ENCODE measurements around the gene OPCML. TPM values are rescaled to one million over a fixed set of nuclear protein-coding genes. Genes with fewer than 3 reads are reported as not detected.

The OPCML gene
- total RNA-seq, 2 donors from 2014 or later = not detected

DNA sequence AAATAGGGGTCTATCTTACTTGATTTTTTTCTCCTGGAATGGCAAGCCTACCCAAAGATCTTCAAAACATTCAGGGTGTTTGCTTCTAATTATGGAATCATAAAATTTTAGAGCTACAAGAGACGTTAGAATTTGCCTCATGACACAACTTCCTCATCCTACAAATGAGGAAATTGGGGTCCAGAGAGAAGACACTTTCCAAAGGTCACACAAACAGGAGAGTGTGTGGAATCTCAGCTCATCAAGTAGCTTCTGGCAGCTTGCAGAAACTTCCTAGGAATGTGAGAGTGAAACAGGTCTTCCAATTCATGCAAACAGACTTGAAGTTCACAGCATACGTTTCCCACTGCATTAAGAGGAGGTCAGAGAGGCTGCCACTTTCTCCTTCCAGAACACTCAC lies 976.0 kb downstream of the OPCML start:
- Mint-ChIP-seq H3K27me3 (no peaks in the 10 kb centered on the region), H3K4me1 (peaks cover 5% of the 10 kb centered on the region), H3K36me3 (ENCODE audit: low read depth) (no peaks in the 10 kb centered on the region), H3K27ac (no peak overlapping the region), H3K4me3 (no peak overlapping the region)
- ATAC-seq = no peak
- DNase-seq = no peak
- H3K9me3 ChIP-seq (ENCODE audit: control insufficient read depth, low read length, poor library complexity, severe bottlenecking) = no peaks in the 10 kb centered on the region

DNA sequence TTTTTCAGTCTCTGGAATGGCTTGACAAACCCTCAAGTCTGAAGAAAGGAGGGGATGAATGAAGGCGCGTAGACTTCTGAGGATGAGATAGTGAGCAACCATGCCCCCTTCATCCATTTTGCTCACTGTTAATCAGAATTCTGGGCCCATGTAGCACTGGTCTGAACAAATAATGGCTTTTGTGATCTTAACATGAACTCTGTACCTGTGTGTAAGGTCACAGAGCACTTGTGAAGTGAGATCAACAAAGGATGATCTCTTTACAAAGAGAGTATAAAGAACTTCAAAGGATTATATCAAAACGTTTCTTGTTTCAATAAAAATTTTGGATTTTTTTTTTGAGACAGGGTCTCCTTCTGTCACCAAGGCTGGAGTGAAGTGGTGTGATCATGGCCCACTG lies 976.7 kb downstream of the OPCML start:
- no peaks in the 10 kb centered on the region for H3K9me3 ChIP-seq (ENCODE audit: control insufficient read depth, low read length, poor library complexity, severe bottlenecking)
- no peak for ATAC-seq
- Mint-ChIP-seq H3K4me1 (peaks cover 5% of the 10 kb centered on the region), H3K27ac (no peak overlapping the region), H3K36me3 (ENCODE audit: low read depth) (no peaks in the 10 kb centered on the region), H3K4me3 (no peak overlapping the region), H3K27me3 (no peaks in the 10 kb centered on the region)
- DNase-seq = no peak

- no peak for DNase-seq
- H3K27me3 Mint-ChIP-seq = peaks cover 6% of the 10 kb centered on the region
- no peak for ATAC-seq
- H3K4me3 Mint-ChIP-seq = no peak overlapping the region
- no peaks in the 10 kb centered on the region for H3K36me3 Mint-ChIP-seq (ENCODE audit: low read depth)
- no peak overlapping the region for H3K27ac Mint-ChIP-seq
- H3K9me3 ChIP-seq (ENCODE audit: control insufficient read depth, low read length, poor library complexity, severe bottlenecking) = no peaks in the 10 kb centered on the region
- H3K4me1 Mint-ChIP-seq = peaks cover 2% of the 10 kb centered on the region
These were observed 981.3 kb downstream of the OPCML start for GRCh38 chr11:132551016-132551415.

- no peak overlapping the region for H3K4me3 Mint-ChIP-seq
- no peak overlapping the region for H3K27ac Mint-ChIP-seq
- no peaks in the 10 kb centered on the region for H3K9me3 ChIP-seq (ENCODE audit: control insufficient read depth, low read length, poor library complexity, severe bottlenecking)
- ATAC-seq = no peak
- H3K27me3 Mint-ChIP-seq = peaks cover 6% of the 10 kb centered on the region
- no peak for DNase-seq
- peaks cover 2% of the 10 kb centered on the region for H3K4me1 Mint-ChIP-seq
- no peaks in the 10 kb centered on the region for H3K36me3 Mint-ChIP-seq (ENCODE audit: low read depth)
These were observed 982.7 kb downstream of the OPCML start for GRCh38 chr11:132549561-132549960.

DNA sequence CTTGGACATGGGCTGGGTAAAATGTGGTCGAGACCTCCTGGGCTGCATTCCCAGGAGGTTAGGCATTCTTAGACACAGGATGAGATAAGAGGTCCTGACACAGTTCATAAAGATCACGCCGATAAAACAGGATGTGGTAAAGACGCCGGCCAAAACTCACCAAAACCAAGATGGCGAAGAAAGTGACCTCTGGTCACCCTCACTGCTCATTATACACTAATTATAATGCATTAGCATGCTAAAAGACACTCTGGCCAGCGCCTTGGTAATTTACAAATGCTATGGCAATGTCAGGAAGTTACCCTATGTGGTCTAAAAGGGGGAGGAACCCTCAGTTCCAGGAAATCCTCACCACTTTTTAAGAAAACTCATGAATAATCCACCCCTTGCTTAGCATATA lies 983.3 kb downstream of the OPCML start:
- H3K4me3 Mint-ChIP-seq = no peak overlapping the region
- no peaks in the 10 kb centered on the region for H3K36me3 Mint-ChIP-seq (ENCODE audit: low read depth)
- H3K27me3 Mint-ChIP-seq = peaks cover 6% of the 10 kb centered on the region
- DNase-seq (no peak), ATAC-seq (no peak)
- H3K27ac Mint-ChIP-seq = no peak overlapping the region
- H3K4me1 Mint-ChIP-seq = peaks cover 2% of the 10 kb centered on the region
- H3K9me3 ChIP-seq (ENCODE audit: control insufficient read depth, low read length, poor library complexity, severe bottlenecking) = no peaks in the 10 kb centered on the region

DNA sequence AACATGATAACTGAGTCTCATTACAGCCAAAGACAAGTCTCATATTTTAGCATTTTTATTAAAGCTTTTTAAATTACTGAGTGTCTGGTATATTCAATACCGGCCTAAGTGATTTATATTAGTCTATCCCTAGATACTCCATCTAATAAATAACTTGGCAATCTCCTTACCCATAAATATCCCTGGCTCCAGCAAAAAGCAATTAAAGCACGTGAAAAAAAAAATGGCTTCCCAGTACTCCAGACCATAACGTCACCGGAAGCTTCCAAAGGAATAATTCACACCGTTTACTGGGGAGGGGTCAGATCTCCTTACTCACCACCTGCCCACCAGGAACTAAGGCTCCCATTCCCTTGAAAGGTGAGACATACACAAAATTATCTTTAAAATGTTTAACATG lies 988.3 kb downstream of the OPCML start:
- DNase-seq (no peak), ATAC-seq (no peak)
- no peak overlapping the region for H3K4me3 Mint-ChIP-seq
- no peak overlapping the region for H3K27ac Mint-ChIP-seq
- H3K9me3 ChIP-seq (ENCODE audit: control insufficient read depth, low read length, poor library complexity, severe bottlenecking) = no peaks in the 10 kb centered on the region
- H3K36me3 Mint-ChIP-seq (ENCODE audit: low read depth) = no peaks in the 10 kb centered on the region
- peaks cover 2% of the 10 kb centered on the region for H3K4me1 Mint-ChIP-seq
- peaks cover 6% of the 10 kb centered on the region for H3K27me3 Mint-ChIP-seq

DNA sequence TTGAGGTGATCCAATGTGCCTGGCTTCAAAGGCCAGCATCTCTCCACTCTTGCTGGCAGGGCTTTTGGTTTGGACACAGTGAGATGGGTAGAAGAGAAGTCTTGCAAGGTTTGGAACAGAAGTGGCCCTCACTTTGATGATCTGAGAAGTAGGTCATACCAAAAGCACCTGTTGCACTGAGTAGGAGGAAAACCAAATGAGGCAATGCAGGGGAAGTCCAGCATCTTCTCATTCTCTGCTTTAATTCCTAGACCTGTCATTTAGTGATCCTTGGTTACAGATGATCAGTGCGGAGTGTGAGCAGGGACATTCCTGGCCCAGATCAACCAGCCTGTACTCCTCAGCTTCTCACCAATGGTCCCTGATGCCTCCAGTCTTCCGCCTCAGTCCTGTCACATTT lies 990.5 kb downstream of the OPCML start:
- no peak overlapping the region for H3K27ac Mint-ChIP-seq
- no peaks in the 10 kb centered on the region for H3K36me3 Mint-ChIP-seq (ENCODE audit: low read depth)
- H3K4me1 Mint-ChIP-seq = no peaks in the 10 kb centered on the region
- H3K9me3 ChIP-seq (ENCODE audit: control insufficient read depth, low read length, poor library complexity, severe bottlenecking) = no peaks in the 10 kb centered on the region
- H3K4me3 Mint-ChIP-seq = no peak overlapping the region
- no peak for ATAC-seq
- DNase-seq = no peak
- peaks cover 5% of the 10 kb centered on the region for H3K27me3 Mint-ChIP-seq

GRCh38 chr11:132540581-132540980 lies 991.7 kb downstream of the OPCML start:
- H3K27ac Mint-ChIP-seq = no peak overlapping the region
- no peaks in the 10 kb centered on the region for H3K27me3 Mint-ChIP-seq
- H3K36me3 Mint-ChIP-seq (ENCODE audit: low read depth) = no peaks in the 10 kb centered on the region
- no peak for DNase-seq
- ATAC-seq = no peak
- no peak overlapping the region for H3K4me3 Mint-ChIP-seq
- no peaks in the 10 kb centered on the region for H3K4me1 Mint-ChIP-seq
- no peaks in the 10 kb centered on the region for H3K9me3 ChIP-seq (ENCODE audit: control insufficient read depth, low read length, poor library complexity, severe bottlenecking)

DNA sequence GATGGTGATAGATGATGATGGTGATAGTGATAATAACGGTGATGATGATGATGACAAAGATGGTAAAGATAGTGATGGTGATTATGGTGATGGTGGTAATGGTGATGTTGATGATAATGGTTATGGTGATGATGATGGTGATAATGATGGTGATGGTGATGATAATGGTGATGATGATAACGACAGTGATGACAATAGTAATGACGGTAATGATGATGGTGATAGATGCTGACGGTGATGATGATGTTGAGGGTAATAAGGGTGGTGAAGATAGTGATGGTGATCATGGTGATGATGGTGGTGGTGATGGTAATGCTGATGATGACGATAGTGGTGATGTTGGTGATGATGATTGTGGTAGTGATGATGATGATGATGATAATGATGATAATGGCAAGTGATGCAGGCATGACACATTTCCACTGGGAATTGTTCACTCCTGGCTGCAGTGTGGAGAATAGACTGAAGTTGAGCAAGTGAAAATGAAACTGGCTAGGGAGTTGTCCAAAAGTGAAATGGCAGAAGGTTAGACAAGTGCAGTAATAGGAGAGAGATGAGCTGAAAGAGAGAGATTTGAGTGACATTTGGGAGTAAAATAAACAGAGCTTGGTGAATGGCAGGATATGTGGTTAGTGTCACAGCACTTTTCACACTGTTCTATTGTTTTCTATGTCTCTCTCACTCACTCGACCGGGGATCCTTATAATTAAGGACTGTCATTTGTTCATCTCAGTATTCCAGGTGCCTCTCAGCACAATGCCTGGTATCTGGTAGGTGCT lies 992.5 kb downstream of the OPCML start:
- Mint-ChIP-seq H3K36me3 (ENCODE audit: low read depth) (no peaks in the 10 kb centered on the region), H3K27me3 (no peaks in the 10 kb centered on the region), H3K4me1 (no peaks in the 10 kb centered on the region), H3K4me3 (no peak overlapping the region), H3K27ac (no peak overlapping the region)
- ATAC-seq (no peak), DNase-seq (no peak)
- no peaks in the 10 kb centered on the region for H3K9me3 ChIP-seq (ENCODE audit: control insufficient read depth, low read length, poor library complexity, severe bottlenecking)

DNA sequence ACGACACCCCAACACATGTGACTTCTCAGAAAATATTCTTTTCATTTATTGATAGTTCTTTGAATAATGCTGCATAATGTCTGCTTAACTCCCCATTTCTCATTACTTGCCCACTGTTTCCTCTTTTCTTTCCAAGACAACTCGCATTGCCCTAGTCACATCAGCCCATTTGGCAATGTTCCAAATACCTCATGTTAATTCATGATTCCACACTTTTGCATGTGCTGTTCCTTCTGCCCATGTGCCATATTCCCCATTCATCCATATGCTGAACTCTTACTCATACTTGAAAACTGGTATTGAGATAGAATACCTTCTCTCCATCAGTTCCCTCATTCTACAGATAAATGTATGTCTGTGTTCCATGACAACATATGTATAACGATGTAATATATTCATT lies 993.7 kb downstream of the OPCML start:
- no peaks in the 10 kb centered on the region for H3K27me3 Mint-ChIP-seq
- H3K36me3 Mint-ChIP-seq (ENCODE audit: low read depth) = no peaks in the 10 kb centered on the region
- no peaks in the 10 kb centered on the region for H3K4me1 Mint-ChIP-seq
- no peak for ATAC-seq
- H3K4me3 Mint-ChIP-seq = no peak overlapping the region
- DNase-seq = no peak
- H3K9me3 ChIP-seq (ENCODE audit: control insufficient read depth, low read length, poor library complexity, severe bottlenecking) = no peaks in the 10 kb centered on the region
- no peak overlapping the region for H3K27ac Mint-ChIP-seq

DNA sequence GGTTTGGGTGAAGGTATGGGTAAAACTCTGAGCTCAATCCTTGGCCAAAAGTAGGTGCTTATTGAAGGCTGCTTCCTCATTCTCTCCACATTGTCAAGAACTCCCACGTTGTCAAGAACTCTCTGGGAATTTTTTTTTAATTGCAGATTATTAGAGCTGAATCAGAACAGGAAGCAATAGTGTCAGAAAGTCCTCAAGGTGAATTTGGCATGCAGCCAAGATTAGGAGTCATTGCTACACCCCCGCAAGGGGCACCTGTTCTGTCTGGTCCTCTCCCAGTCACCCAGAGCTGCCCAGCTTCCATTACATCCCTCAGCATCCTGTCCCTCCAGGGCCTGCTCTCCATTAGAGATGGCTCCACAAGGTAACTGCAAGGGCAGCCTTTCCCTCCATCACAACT lies 996.5 kb downstream of the OPCML start:
- DNase-seq (no peak), ATAC-seq (no peak)
- no peaks in the 10 kb centered on the region for H3K27me3 Mint-ChIP-seq
- peaks cover 2% of the 10 kb centered on the region for H3K4me1 Mint-ChIP-seq
- H3K36me3 Mint-ChIP-seq (ENCODE audit: low read depth) = no peaks in the 10 kb centered on the region
- no peak overlapping the region for H3K4me3 Mint-ChIP-seq
- no peaks in the 10 kb centered on the region for H3K9me3 ChIP-seq (ENCODE audit: control insufficient read depth, low read length, poor library complexity, severe bottlenecking)
- no peak overlapping the region for H3K27ac Mint-ChIP-seq

GRCh38 chr11:132531921-132532320 lies 1000.4 kb downstream of the OPCML start:
- Mint-ChIP-seq H3K27ac (no peak overlapping the region), H3K36me3 (ENCODE audit: low read depth) (no peaks in the 10 kb centered on the region), H3K4me1 (peaks cover 3% of the 10 kb centered on the region), H3K4me3 (no peak overlapping the region), H3K27me3 (no peaks in the 10 kb centered on the region)
- no peaks in the 10 kb centered on the region for H3K9me3 ChIP-seq (ENCODE audit: control insufficient read depth, low read length, poor library complexity, severe bottlenecking)
- no peak for ATAC-seq
- DNase-seq = no peak

GRCh38 chr11:132528181-132528580 lies 1004.1 kb downstream of the OPCML start:
- Mint-ChIP-seq H3K4me1 (peaks cover 3% of the 10 kb centered on the region), H3K27me3 (peaks cover 5% of the 10 kb centered on the region), H3K27ac (no peak overlapping the region), H3K4me3 (no peak overlapping the region), H3K36me3 (ENCODE audit: low read depth) (peaks cover 2% of the 10 kb centered on the region)
- DNase-seq = no peak
- ATAC-seq = no peak
- no peaks in the 10 kb centered on the region for H3K9me3 ChIP-seq (ENCODE audit: control insufficient read depth, low read length, poor library complexity, severe bottlenecking)

GRCh38 chr11:132523929-132524328 lies 1008.4 kb downstream of the OPCML start:
- peaks cover 4% of the 10 kb centered on the region for H3K36me3 Mint-ChIP-seq (ENCODE audit: low read depth)
- no peak overlapping the region for H3K4me3 Mint-ChIP-seq
- peaks cover 5% of the 10 kb centered on the region for H3K27me3 Mint-ChIP-seq

More at GRCh38 chr11:132523929-132524328, 1008.4 kb downstream of the OPCML start:
- ATAC-seq (no peak), DNase-seq (no peak)
- Mint-ChIP-seq H3K27ac (no peak overlapping the region), H3K4me1 (no peaks in the 10 kb centered on the region)
- no peaks in the 10 kb centered on the region for H3K9me3 ChIP-seq (ENCODE audit: control insufficient read depth, low read length, poor library complexity, severe bottlenecking)
